ENCODE results near the gene ANKRD26. TPM values are rescaled to one million over a fixed set of nuclear protein-coding genes. Genes with fewer than 3 reads are reported as not detected.

The ANKRD26 gene
- 10 to 100 TPM in 1 of 2 donors, 1 to 10 TPM in 1; 5.7 to 10.5 TPM for total RNA-seq

- H3K4me3 ChIP-seq: peak within 1 kb of the TSS; percentile 58 to 78
- WGBS: under 1% methylated on average over 65 of the region's 65 CpGs
- H3K9me3 ChIP-seq: no peaks in the 10 kb centered on the region
- peak; percentile 96 for DNase-seq (ENCODE audit: low spot score)
- TF ChIP-seq POLR2AphosphoS5 (IDR thresholded peaks at IDR 0.05) (peak; percentile 99), POLR2A (IDR thresholded peaks at IDR 0.05) (peak; percentile 69)
- TF ChIP-seq, protein P1, sequence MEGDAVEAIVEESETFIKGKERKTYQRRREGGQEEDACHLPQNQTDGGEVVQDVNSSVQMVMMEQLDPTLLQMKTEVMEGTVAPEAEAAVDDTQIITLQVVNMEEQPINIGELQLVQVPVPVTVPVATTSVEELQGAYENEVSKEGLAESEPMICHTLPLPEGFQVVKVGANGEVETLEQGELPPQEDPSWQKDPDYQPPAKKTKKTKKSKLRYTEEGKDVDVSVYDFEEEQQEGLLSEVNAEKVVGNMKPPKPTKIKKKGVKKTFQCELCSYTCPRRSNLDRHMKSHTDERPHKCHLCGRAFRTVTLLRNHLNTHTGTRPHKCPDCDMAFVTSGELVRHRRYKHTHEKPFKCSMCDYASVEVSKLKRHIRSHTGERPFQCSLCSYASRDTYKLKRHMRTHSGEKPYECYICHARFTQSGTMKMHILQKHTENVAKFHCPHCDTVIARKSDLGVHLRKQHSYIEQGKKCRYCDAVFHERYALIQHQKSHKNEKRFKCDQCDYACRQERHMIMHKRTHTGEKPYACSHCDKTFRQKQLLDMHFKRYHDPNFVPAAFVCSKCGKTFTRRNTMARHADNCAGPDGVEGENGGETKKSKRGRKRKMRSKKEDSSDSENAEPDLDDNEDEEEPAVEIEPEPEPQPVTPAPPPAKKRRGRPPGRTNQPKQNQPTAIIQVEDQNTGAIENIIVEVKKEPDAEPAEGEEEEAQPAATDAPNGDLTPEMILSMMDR (IDR thresholded peaks at IDR 0.05): peak in 1 of 4 experiments; percentile 24
- H3K36me3 ChIP-seq: no peaks in the 10 kb centered on the region
- peak within 1 kb of the TSS; percentile 86 for H3K27ac ChIP-seq
- no peaks in the 10 kb centered on the region for H3K4me1 ChIP-seq (replicated peaks)
- no peaks in the 10 kb centered on the region for H3K27me3 ChIP-seq (replicated peaks; ENCODE audit: insufficient read depth)
- intact Hi-C loops (cut with DNase I): loop anchor here (10.0 kb wide), 1 partner anchor 55 kb away; the partner anchor contains the start of genes MASTL and YME1L1
These were observed at the start of gene ANKRD26 for GRCh38 chr10:27099916-27100812. TSS of gene ANKRD26 (minus strand) at chr10:27100494. CDS start at chr10:27100326, 168 bp downstream.

DNA sequence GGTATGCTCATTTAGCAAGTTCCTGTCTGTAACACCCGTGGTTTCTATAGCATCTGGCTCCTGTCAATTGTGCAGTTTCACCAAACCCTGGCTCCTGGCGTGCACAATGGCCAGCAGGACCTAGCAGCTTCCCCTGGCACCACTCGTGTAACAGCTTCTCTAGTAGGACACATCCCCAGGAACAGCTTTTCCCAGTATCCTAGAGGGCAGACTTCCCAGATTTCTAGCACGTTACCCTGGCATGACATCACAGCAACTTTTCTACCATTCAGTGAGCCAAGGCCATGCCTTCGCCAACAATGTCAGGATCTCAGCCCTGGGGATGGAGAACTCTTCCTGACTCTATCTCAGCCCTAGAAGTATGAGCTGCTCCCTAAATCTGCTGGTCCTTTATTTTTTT, 47.4 kb upstream of the ANKRD26 start:
- H3K27ac ChIP-seq: no peak overlapping the region
- no peaks in the 10 kb centered on the region for H3K27me3 ChIP-seq (replicated peaks; ENCODE audit: insufficient read depth)
- intact Hi-C loops (cut with DNase I): no loop called here
- H3K9me3 ChIP-seq: no peaks in the 10 kb centered on the region
- WGBS: 81% methylated on average over 5 of the region's 5 CpGs
- no peak overlapping the region for H3K4me3 ChIP-seq
- H3K4me1 ChIP-seq (replicated peaks): no peaks in the 10 kb centered on the region
- DNase-seq (ENCODE audit: low spot score): no peak
- no peaks in the 10 kb centered on the region for H3K36me3 ChIP-seq
- TF ChIP-seq POLR2AphosphoS5 (IDR thresholded peaks at IDR 0.05): no peak
- no peak for TF ChIP-seq POLR2A (IDR thresholded peaks at IDR 0.05)
- TF ChIP-seq, protein P1 (IDR thresholded peaks at IDR 0.05): no peak

- H3K9me3 ChIP-seq: no peaks in the 10 kb centered on the region
- no peaks in the 10 kb centered on the region for H3K4me1 ChIP-seq (replicated peaks)
- H3K27me3 ChIP-seq (replicated peaks; ENCODE audit: insufficient read depth): no peaks in the 10 kb centered on the region
- intact Hi-C loops (cut with DNase I): no loop called here
- TF ChIP-seq POLR2A (IDR thresholded peaks at IDR 0.05) (no peak), POLR2AphosphoS5 (IDR thresholded peaks at IDR 0.05) (no peak)
- TF ChIP-seq, protein P1 (IDR thresholded peaks at IDR 0.05): no peak
- no peak overlapping the region for H3K27ac ChIP-seq
- H3K4me3 ChIP-seq: no peak overlapping the region
- DNase-seq (ENCODE audit: low spot score): no peak
- no peaks in the 10 kb centered on the region for H3K36me3 ChIP-seq
These were observed 45.6 kb upstream of the ANKRD26 start for GRCh38 chr10:27145937-27146336.

- TF ChIP-seq, protein P1 (IDR thresholded peaks at IDR 0.05): no peak
- no peak for TF ChIP-seq POLR2A (IDR thresholded peaks at IDR 0.05)
- TF ChIP-seq POLR2AphosphoS5 (IDR thresholded peaks at IDR 0.05): no peak
- no peak for DNase-seq (ENCODE audit: low spot score)
- H3K4me3 ChIP-seq: no peak overlapping the region
- H3K9me3 ChIP-seq: no peaks in the 10 kb centered on the region
- H3K4me1 ChIP-seq (replicated peaks): no peaks in the 10 kb centered on the region
- H3K27ac ChIP-seq: no peak overlapping the region
- WGBS: 93% methylated on average over 1 of the region's 1 CpG
- no peaks in the 10 kb centered on the region for H3K36me3 ChIP-seq
- intact Hi-C loops (cut with DNase I): no loop called here
- no peaks in the 10 kb centered on the region for H3K27me3 ChIP-seq (replicated peaks; ENCODE audit: insufficient read depth)
These were observed 43.4 kb upstream of the ANKRD26 start for GRCh38 chr10:27143686-27144085.

Measured in prostate gland (tissue), 2 donors.